ENCODE data around the gene SLC16A7.
"Not testable (repeated sequence)": the region's sequence is repeated elsewhere in the genome, so short reads cannot be mapped to it uniquely, and the experiment has no call there.

The SLC16A7 gene

DNA sequence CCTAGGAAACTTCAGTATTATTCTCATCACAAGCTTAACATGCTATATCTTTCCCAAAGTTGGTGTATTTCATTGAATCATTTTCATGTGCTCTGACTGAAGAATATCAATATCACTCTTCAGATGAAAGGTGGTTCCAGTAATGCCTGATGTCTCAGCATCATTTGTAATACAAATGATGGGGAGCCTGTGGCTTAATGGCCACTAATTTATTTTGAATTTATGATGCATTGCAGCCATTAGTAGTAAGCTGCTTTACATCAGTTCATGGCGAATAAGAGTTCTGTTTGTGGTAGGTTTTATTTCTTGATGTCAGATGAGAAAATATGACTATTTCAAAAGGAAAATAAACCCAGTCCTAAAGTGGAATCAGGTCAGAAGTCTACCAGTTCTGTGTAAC, 139.4 kb downstream of the SLC16A7 start:
- no peak for DNase-seq (ENCODE audit: low read depth in 3 of 3)

DNA sequence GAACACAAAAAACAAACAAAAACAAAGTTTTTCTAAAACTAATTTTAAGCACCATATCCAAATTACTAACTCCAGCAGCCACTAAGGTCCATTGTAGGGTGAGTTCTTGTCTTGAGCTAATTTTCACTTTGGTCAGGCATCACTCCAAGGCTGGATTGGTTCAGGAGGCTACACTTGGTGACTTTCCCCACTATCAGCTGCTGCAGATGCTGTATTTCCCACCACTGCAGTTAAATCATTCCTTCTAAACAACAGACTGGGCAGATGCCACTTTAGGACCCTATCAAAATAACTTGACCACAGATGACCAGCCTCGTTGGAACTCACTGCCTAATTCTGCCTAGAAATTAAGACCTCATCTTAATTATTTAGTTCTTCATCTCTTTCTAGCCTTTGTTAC, 140.5 kb downstream of the SLC16A7 start:
- no peak for DNase-seq (ENCODE audit: low read depth in 3 of 3)

DNA sequence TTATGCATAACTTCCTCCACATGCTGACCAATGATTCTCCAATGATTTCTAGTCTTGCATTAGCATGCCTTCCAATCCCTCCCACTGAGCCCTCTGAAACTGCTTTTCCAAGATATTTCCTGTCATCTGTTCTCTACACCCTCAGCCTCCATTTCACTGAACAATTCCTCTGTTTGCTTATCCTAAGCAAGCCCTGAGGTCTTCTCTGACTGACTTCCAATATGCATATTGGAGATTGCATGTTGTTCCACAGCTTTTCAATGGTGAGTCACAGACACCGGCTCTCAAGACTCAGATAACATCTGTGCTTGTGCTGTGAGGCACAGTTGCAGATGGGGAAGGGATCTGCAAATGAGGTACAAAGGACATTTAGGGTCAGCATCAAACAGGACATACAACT, 141.0 kb downstream of the SLC16A7 start:
- no peak for DNase-seq (ENCODE audit: low read depth in 3 of 3)

DNA sequence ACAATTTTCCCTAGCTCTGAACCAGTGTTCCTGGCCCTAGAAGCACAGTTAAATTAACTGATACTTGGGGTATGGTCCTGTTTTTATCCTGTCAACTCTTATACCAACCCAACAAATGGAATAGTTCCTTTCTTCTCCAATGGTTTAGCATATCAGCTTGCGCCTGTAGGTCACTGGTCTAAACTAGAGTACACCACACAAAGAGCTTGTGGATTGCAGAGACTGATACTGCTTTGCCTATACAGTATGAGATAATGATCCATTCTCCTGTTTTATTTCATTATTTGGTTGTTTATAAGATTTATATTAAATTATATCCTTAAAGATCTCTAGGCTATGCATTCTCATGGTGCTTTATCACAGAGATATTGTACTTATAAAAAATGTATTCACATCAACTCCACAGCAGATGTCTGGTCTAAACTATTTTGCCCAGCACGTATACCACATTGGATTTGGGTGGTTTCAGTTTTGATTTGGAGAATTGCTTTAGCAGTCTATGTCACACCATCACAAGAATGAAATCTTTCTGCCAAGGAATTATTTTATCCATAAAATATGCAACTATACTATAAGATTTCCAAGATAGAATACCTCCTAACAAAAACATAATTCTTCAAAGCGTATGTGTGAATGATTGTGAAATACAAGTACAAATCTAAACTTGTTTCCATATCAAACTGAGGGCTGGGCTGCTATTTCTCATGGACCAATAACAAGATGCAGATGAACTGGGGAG, 142.1 kb downstream of the SLC16A7 start:
- DNase-seq (ENCODE audit: low read depth in 3 of 3) = no peak

DNA sequence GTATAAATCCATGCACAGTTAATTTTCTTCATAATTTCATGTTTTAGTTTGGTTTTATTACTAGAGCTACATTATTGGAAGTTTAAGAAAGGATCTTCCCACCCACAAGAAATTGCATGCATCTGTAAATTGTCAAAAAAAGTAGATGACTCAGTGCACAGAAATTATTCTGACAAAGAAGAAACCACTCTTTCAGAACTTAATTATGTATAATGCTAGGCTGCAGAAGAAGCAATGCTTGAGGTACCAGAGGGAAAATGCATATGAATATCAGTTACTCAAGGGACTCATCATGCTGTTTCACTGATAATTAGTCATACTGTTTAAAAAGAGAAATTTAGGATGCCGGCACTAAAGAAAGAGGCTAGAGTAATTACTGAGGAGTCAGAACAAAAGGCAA, 147.0 kb downstream of the SLC16A7 start:
- DNase-seq (ENCODE audit: low read depth in 3 of 3) = no peak

DNA sequence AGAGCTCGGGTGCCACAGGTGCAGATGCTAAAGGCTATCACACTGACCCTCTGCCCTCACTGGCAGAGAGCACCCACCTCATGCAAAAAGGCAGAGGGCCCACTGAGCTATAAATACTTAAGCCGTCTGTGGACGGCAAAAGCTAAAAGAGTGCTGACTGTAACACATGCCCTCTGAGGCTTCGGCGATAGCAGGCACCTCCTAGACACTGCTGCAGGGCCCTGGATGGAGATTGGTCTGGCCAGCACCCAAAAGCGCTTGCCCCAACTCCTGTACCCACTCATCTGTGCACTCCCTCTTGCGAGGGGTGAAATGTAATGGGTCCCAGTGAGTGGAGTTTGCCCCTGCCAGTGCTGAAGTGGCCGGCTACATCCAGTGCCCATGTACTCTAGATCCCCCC, 148.7 kb downstream of the SLC16A7 start:
- DNase-seq (ENCODE audit: low read depth in 3 of 3) = no peak

DNA sequence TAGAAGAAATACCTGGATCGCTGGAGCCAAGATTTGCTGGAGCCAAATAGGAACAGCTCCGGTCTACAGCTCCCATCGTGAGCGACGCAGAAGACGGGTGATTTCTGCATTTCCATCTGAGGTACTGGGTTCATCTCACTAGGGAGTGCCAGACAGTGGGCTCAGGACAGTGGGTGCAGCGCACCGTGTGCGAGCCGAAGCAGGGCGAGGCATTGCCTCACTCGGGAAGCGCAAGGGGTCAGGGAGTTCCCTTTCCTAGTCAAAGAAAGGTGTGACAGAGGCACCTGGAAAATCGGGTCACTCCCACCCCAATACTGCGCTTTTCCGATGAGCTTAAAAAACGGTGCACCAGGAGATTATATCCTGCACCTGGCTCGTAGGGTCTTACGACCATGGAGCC, 155.3 kb downstream of the SLC16A7 start:
- DNase-seq (ENCODE audit: low read depth in 3 of 3) = not testable (repeated sequence)

DNA sequence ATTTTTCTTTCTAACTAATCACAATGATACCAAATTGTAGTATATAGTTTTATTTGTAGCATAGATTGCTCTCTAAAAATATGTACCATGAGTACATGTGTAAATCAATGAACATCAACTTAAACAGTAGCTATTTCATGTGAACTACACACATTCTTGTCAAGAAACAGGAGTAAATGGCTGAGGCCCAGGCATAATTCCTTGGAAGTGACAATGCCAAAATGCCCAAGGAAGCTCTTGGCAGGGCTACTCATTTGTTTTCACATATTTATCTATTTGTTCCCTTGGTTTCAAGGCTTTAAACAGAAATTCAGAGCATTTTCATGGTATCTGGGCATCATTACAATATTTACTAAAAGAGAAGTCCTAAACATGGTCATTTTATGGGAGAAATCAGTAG, 165.7 kb downstream of the SLC16A7 start:
- no peak for DNase-seq (ENCODE audit: low read depth in 3 of 3)

DNA sequence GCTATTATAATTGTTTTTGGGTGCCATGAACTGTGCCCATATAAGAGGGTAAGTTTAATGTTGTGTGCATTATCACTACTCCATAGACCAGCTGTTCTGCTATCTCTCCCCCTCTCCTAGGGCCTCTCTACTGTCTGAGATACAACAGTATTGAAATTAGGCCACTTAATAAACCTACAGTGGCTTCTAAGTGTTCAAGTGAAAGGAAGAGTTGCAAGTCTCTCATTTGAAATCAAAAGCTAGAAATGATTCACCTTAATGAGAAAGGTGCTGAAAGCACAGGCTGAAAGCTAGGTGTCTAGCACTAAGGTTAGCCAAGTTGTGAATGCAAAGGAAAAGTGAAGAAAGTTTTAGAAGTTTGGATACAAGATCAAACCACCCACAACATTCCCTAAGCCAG, 168.0 kb downstream of the SLC16A7 start:
- no peak for DNase-seq (ENCODE audit: low read depth in 3 of 3)

DNA sequence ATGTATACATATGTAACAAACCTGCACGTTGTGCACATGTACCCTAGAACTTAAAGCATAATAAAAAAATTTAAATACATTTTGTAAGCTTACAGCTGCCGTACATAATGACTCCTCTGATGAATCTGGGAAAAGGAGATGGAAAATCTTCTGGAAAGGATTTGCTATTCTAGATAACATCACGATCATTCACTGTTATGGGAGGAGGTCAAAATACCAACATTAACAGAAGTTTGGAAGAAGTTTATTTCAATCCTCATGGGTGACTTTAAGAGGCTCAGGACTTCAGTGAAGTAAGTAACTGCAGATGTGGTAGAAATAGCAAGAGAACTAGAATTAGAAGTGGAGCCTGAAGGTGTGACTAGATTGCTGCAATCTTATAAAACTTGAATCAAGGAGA, 172.2 kb downstream of the SLC16A7 start:
- DNase-seq (ENCODE audit: low read depth in 3 of 3) = no peak

DNA sequence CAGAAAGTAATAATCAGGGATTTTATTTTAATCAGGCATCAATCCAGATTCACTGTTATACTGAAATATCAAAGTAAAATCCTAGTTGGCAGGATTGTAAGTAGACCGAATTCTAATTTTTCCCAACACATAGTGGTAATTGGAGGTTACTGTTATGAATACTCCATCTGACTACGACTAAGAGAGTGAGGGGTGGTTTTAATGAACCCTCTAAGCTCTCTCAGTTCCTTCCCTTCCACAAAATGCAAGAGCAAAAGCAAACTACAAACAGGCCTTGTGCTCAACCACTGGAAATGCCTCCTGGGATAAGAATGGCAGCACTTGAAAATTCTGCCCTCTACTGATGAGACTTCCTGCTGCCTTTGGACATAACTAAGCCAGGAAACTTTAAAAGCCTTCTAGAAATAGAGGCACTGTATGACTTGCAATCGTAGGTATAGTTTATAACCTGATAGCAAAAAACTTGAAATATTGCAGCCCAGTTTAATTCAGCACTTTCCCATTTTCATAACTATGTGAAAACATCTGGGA, 184.8 kb downstream of the SLC16A7 start:
- DNase-seq (ENCODE audit: low read depth in 3 of 3) = no peak

DNA sequence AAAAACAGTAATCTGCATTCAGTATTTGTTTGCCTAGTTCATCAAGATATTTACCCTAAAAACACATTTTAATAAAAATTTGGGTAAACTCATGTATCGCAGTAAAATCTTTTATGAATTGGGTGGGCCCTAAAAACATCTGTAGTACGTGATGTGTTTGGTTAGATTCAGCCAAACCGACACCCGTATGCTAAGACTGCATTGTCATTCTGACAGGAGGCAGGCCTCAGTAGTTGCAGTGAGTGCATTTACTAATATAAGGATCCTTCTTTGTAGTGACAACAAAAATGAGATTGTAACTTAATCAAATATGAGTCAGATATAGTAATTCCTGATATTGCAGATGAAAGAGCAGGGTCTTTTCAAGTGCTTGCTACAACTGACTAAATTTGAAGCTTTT, 191.8 kb downstream of the SLC16A7 start:
- no peak for DNase-seq (ENCODE audit: low read depth in 3 of 3)

DNA sequence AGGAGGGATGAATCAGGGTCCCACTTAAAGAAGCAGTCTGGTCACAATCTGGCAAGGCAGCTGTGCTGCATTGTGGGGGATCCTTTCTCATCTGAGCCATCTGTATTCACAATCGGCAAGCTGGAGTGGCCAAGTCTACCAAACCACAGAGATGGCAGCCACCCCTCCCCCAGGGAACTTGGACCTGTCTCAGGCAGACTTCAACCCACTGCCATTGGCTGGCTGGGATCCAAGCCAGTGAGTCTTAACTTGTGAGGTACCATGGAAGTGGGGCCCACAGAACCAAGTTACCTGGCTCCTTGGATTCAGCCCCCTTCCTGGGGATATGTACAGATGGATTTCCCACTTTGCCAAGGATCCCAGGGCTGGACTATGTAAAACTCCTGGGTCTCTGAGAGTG, 196.8 kb downstream of the SLC16A7 start:
- no peak for DNase-seq (ENCODE audit: low read depth in 3 of 3)

DNA sequence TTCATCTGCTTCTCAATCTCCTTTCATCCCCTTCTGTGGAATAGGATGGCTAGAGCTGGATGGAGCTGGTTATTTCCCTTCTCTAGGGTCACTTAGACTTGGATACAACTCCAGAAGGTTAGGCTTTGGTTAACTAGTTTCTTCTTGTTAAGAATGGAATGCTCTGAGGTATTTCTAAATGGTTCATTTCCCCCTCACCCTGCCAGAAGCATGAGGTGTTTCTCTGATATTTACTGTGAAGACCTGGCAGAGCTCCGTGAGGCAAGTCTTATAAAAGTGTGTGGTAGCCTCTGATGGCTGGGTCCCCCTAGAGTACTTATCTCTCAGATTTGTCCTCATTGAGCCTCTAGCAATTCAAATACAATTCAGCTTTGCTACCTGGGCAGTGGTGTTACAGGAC, 207.9 kb downstream of the SLC16A7 start:
- DNase-seq (ENCODE audit: low read depth in 3 of 3) = no peak

DNA sequence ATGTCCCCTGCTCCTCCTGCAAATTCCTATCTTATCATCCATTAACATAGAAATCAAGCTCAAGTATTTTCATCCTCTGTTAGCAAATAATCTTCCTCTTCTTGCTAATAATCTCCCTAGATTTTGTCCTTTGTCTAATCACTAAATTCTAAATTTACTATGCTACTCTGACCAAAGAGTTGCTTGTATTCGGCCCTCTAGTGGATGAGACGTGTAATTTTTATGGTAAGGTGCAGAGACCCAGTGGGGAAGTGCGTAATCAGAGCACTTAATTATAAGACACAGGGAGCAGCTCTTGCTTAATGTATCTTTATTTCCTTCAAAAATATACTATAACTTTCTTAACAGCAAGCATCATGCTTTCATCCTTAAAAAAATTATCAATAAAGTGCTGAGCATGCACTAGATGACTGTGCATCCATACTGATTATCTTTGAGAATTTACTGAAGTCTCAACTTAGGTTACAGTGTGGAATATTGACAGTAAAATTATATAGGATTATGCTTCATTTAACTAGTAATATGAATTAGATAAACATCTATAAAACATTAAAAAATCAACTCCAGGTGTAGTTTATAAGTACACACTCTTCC, 212.6 kb downstream of the SLC16A7 start:
- peak in 1 of 3 experiments; percentile 2 for DNase-seq (ENCODE audit: low read depth in 3 of 3)

DNA sequence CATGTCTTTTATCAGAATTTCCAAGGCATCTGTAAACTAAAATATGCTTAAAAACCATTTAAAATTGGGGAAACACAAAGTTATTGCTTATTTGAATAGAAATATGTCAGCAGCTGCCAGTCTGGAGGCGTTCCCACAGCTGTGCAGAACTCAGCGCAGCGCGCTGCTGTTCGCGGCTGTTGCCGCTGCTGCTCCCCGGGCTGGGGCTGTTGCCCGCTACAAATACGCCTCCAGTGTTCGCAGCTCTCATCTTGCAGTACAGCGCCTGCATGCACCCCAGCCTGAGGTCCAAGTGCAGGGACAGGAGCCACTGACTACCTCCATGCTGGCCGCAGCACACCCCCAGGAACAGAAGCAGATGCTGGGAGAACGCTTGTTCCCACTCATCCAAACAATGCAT, 216.2 kb downstream of the SLC16A7 start:
- DNase-seq (ENCODE audit: low read depth in 3 of 3) = no peak

DNA sequence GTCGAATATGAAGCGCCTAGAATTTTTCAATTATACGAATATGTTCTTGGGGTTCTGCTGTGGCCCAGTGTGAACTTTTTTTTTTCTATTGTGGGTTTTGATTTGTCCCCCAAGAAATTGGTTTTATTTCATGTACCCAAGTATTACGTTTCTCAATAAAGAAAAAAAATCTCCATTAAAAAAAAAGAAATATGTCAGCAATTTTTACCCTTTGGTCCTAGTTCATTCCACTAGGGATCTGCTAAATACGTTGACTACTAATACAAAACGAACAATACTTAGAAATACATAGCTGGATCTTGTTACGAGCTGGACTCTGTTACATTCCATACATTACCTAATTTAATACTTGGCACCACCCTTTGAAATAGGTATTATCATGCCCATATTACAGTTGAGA, 216.9 kb downstream of the SLC16A7 start:
- DNase-seq (ENCODE audit: low read depth in 3 of 3) = no peak

DNA sequence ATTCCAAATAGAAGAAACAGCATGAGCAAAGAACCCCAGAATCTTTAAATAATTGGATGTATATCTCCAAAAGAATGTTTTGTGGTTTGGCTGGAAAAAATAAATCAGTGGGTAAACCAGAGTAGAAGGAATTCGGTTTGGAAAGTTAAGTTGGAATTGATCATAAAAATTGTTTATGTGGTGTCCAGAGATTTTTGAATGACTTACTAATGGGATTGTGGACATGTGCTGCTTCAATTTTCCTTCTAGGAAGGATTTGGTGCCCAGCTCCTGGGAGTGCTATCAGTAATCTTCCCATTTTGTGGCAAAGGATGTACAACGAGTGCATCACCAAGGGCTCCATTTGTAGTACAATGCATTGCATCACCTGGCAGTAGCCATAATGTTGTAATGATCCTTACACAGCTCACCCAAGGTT, 224.8 kb downstream of the SLC16A7 start:
- DNase-seq (ENCODE audit: low read depth in 3 of 3) = no peak

DNA sequence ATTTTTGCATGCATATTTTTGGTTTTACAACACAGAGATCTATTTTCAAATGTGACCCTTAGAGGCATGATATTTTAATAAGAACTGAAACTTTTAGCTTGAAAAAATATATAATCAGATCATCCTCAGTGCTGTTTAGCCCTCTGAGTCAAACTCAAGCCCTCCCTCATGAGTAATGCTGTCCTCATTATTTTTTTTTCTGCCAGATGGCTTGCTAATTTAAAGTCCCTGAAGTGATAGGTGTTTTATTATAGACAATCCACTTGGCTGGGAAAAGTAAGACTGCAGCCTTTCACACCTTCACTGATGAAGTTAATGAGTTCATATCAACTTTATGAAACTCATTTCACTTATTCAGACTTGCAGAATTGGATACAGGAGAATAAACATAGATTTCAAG, 227.7 kb downstream of the SLC16A7 start:
- no peak for DNase-seq (ENCODE audit: low read depth in 3 of 3)

DNA sequence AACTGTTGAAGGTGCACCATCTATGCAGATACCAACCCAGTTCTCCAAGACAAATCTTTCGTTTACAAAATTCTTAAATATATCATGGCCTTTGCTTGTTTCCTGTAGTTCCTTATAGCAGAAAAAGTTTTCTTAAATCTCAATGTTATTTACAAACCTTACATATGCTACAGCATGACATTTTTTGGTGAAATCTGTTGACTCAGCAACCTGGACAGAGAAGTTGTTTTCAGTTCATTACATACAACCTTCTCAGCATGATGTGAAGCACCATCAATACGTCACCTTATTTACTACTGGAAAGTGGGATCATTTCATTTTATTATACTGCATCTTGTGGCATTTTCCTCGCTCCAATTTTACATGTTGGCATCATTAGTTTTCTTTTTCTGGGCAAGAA, 231.9 kb downstream of the SLC16A7 start:
- DNase-seq (ENCODE audit: low read depth in 3 of 3) = no peak

DNA sequence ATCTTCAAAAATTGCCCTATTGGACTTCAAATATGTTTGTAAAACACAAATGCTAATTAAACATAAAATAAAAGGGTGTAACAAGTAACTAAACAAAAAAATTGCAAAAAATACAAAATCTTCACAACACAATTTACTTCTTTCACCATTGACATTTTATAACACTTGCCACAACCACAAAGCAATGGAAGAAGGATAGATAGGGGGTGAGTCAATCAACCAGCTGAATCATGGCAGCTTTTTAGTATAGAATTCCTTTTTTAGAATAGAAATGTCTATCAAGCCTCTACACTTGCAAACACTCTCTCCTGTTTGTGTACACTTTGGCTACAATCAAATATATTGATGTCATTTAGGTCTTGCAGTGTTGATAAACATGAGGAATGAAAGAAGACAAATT, 232.7 kb downstream of the SLC16A7 start:
- no peak for DNase-seq (ENCODE audit: low read depth in 3 of 3)

DNA sequence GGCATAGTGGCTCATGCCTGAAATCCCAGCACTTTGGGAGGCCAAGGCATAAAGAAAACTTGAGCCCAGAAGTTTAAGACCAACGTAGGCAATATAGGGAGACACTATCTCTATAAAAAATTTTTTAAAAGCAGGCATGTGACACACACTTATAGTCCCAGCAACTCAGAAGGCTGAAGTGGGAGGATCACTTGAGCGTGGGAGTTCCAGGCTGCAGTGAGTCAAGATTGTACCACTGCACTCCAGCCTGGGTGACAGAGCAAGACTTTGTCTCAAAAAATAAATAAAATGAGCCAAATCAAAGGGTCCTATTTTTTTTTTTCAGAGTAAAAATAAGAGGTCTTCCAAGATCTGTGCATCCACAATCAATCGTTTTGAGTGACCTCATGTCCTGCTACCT, 237.6 kb downstream of the SLC16A7 start:
- no peak for DNase-seq (ENCODE audit: low read depth in 3 of 3)

DNA sequence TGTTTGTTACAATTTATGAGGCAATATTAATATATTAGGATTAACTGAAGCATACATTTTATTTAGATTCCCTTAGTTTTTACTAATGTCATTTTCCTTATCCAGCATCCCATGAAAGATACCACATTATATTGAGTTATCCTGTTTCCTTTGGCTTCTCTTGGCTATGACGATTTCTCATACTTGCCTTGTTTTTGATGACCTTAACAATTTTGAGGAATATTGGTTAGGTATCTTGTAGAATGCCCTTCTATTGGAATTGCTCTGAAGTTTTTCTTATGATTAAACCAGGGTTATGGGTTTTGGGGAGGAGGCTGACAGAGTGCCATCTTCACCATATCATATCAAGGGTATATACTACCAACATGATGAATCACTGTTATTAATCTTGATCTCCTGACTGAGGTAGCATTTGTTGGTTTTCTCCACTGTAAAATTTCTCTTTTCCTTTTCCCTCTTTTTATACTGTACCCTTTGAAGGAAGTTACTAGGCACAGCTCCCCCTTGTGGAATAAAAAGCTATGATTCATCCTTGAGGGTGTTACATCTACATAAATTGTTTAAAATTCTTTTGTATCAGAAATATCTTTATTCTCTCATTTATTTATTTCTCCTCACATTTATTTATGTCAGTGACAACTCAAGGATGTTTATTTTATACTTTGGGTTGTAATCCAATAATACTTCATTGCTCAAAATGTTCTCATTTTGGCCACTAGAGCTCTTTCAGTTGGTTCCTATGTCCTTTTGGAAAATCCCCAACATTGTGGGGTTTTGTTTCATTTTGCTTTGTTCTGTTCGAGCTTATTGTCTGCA, 239.0 kb downstream of the SLC16A7 start:
- no peak for DNase-seq (ENCODE audit: low read depth in 3 of 3)

Measured in stimulated activated CD4-positive, alpha-beta T cell treated with anti-CD3 and anti-CD28 coated beads, TNF-alpha, amount 100 ng/mL, for 4 hours (primary cell).